Stimulated activated CD4-positive, alpha-beta T cell treated with anti-CD3 and anti-CD28 coated beads, Interleukin-12 subunit alpha, Interleukin-12 subunit beta, amount 100 ng/mL, for 48 hours (primary cell): Measurements from ENCODE around the gene FYN.

ENCODE experiments used
- DNase-seq, 3 donors: peaks; one replicate each; pipeline ENCODE4 v3.0.0-alpha.2; 2020; ENCODE audit warnings: low read depth in 2 of 3, low spot score in 1 of 3

FYN gene

DNA sequence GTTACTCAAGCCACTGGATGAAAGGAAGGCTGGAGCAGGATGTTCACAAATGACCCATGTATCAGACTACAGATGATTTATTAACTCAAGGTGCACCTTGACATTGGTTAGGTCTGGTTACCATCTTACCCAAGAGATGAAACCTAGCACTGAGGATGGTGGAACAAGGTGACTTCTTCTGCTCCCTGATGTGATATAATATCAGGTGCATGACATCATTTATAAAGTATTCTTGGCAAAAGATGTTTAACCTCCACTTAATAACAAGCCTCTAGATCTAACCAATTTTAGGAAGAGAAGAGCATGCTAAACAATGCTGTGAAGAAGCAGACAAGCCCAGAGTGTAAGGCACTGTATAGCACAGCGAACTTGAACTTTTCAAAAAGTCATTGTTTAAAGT is 100.9 kb downstream of the FYN start:
- no peak for DNase-seq

GRCh38 chr6:111771629-111772028 is 101.6 kb downstream of the FYN start:
- no peak for DNase-seq

DNA sequence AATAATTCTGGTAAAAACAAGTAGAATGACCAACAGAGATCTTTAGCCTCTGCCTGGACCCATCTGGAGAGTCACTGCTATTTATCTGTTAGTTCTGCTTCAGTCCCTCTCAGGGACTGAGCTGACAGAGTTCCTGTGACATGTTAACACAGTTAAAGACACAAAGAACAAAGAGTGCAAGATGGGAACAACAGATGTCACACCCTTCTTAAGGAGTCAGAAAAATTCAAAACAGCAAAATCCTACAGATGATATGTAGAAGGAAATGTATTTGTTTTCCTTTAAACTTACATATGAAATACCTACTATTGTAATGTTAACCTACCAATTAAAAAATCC is 102.2 kb downstream of the FYN start:
- no peak for DNase-seq

DNA sequence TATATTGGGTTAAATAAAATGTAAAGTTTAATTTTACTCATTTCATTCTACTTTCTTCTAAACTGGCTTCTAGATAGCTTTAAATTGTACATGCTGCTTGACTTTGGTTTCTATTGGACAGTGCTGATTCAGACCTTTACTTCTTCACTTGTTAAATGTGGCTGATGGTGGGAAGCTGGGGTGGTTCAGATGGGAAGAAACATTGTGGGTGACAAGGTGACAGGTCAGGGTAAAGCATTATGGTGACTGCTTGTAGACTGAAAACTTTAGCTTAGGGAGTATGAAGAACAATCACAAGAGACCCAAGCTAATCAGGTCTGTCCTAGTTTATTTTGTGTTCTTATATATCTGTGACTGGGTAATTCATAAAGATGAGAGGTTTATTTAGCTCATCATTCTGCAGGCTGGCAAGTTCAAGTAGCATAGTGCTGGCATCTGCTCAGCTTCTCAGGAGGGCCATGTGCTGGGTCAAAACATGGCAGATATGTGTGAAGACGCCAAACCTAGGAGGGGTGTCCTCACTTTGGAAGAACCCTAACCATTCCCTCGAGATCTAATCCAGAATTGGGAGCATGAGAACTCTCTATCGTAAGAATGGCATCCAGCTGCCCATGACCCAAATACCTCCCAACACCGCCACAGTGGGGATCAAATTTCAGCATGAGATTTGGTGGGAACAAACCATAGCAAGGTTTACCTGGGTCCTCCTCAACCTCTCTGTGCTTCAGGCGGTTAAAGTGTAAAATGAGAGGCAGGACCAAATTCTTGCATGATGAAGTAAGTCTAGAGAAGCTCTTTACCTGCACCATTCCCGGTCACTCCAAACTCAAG is 102.8 kb downstream of the FYN start:
- no peak for DNase-seq

DNA sequence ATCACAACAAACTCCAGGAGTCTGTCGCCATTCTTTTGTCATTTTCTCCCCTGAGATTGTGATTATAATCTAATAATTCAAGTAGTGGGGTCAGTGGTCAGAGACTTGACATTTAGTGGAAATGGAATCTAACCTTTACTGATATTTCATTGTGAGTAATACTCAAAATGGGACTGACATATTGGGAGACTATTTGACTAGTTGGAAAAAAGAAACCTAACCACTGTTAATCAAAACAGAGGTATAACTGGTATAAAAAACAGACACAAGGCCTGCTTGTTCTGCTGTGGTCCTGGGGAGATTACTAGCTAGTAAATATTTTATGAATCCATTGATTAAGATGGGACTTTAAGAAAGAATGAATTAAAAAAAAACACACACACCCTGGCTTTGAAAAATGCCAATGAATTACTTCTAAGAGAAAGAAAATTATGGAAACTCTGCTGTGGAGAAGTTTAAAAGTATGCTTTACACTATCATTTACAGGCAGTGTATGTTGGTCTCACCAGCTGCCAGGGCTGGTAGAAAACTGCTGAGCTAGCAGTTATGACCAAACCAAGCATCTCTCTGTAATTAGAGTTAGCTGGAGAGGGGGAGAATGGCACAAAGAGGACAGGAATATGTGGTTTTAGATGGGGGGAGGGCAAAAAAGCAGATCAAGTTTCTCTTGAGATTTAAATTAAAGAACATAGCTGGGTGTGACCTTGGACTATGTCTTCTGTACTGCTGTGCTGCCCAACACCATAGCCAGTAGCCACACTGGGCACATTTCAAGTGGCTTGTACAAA is 103.7 kb downstream of the FYN start:
- DNase-seq, result no peak

DNA sequence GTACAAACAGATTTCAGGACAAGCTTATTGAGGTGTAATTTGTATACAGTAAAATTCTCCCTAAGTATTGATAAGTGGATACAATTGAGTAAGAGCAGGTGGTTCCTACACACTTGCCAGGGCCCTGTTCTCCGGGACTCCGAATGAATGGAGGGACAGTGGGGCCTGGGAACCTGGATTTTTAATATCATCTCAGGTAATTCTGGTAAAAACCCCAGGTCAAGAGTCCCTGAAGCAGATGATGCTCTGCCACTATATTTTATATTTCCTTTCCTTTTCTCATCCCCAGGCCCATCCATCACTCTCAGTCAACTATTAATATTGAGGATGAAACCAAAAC is 104.9 kb downstream of the FYN start:
- no peak for DNase-seq

- no peak for DNase-seq
These were observed 105.4 kb downstream of the FYN start for GRCh38 chr6:111767752-111768430.

- no peak for DNase-seq
These were observed 106.9 kb downstream of the FYN start for GRCh38 chr6:111766201-111766857.

GRCh38 chr6:111765763-111766162 is 107.5 kb downstream of the FYN start:
- DNase-seq, result no peak

DNA sequence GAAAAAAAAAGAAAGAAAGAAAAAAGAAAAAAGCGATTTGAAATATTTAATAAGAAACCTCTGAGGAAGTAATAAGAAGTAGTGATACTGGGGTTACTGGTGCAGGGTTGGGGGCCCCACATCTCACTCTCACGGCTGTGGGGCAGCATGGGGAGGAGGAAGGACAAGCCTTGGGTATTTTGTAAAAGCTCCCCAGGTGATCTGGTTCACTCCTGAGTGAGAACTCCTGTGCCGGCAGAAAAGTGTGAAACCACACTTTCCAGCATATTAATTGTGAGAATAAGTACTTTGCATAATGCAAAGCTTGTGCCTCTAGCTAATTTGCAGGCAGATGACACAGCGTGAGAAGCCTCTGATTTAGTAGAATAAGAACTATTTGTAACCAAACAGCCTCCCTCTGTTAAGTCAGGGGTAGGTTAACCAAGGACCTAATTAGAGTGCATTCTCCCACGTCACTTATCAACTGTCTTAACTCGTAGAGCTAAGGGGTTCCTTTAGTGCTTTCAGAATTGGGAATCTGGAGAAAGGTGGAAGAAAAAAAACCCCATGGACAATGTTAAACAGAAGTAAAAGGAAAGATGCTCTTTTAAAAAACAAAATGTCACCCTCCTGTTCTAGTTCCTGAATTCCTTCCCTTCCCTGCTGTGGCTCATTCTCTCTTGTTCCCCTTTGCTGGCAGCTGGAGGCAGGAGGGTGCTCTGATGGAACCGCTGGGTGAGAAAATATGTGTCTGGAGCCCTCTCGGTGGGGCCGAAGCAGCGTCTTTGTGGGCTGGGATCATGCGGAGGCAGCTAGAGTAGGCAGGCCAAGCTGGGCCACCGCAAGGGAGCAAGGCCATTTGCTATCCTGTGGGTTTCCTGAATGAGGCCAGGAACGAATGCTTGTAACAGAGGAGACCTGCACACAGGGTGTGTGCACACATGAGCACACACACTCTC is 108.7 kb downstream of the FYN start:
- DNase-seq, result peak in 2 of 3 donors; percentile 51 to 63

DNA sequence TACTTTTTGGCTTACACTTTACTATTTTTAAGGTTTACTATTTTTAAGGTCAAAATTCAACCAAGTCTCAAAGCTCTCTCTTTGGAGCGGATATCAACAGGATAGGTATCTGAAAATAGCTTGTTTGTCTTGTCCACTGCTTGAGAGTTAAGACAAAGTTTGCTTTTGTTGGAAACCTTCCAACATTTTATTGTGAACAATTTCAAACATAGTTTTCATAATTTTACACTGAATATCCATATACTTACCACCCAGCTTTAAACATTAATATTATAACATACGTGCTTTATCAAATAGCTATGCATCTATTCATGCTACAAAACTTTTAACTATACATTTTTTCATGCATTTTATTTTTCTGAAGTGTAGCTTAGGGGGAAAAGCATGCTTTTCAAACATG is 109.9 kb downstream of the FYN start:
- no peak for DNase-seq

DNA sequence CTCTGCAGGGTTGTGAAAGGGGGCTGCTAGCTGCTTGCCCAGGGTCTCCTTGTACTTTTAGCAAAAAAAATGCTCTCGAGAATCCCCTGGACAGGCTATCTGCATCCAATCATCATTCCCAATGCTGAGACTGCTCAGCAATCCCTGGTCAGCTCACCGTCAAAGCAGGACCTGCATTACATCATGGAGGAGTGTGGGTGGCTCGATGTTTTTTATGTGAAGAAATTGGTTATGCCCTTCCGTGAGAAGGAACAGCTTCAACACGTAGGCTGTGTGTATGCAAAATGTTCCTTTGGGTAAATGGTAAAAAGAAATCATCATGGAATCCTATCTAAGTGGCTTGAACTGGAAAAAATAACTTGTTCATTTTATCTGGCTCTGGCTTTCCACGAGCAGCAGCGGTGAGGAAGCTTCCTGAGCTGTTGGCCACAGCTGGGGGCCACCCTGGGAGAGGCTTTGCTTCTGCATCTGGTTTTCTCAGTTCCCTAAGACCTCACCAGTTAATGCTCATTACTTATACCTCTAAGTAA is 111.4 kb downstream of the FYN start:
- no peak for DNase-seq

GRCh38 chr6:111761212-111761611 is 112.0 kb downstream of the FYN start:
- DNase-seq, result no peak

DNA sequence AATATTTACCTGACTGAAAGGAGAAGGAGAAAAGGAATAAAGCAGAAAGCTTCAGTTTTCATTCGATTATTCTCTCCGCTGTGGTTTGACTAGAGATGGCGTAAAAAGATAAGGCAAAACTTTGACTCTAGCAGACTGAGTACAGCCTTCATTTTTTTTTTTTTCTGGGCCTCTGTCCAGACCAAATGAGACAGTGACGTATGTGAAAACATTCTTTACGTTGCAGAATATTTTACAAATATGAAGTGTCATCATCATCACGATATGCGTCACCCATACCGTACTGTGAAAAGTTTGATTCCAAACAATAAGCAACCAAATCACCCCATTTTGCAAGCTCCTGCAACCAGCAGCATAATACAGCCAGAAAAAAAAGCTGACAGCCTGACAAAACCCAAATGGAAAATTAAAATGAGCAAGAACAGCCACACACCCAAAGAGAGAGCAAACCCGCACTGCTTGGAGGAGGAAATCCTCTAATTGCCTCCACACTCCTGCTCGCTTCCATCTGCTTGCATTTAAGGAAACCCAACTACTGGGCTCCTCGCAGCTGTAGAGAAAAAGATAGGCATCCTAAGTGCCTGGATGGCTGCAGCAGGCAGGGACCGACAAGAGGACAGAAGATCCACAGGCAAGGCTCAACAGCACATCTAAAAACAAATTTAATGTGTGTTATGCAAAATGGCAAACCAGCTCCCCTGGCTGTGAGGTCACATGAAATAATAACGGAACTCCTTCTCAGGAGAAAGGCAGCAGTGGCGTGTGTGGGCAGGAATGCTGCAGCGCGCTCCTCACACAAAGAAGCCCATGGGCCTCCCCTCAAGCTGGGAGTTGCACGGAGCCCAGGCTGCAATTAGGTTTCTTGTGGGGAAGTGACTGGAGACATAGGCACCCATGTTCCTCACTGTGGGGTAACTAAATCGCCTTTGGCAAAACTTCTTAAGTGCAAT is 113.1 kb downstream of the FYN start:
- DNase-seq, result no peak

DNA sequence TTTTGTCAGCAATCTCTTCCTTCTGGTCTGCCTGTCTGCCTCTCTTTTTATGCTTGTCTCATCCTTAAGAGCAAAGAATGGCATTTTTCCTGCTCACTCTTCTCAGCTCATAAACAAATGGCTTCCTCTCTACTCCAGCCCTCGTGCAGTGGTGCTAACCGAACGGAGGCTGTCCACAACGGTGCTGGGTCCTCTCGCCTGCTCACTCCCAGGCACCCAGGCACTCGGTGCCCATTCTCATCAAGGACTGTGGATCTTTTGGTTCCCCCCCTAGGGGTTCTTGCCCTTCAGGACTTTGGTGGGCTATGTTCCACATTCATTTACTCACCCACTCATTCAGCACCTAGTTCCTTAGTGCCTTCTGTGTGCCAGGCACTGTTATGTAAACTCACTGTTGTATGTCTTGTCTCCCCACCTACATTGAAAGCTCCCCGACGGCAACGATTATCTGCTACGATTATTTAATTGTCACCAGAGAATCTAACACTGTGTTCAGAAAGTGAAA is 113.9 kb downstream of the FYN start:
- no peak for DNase-seq

DNA sequence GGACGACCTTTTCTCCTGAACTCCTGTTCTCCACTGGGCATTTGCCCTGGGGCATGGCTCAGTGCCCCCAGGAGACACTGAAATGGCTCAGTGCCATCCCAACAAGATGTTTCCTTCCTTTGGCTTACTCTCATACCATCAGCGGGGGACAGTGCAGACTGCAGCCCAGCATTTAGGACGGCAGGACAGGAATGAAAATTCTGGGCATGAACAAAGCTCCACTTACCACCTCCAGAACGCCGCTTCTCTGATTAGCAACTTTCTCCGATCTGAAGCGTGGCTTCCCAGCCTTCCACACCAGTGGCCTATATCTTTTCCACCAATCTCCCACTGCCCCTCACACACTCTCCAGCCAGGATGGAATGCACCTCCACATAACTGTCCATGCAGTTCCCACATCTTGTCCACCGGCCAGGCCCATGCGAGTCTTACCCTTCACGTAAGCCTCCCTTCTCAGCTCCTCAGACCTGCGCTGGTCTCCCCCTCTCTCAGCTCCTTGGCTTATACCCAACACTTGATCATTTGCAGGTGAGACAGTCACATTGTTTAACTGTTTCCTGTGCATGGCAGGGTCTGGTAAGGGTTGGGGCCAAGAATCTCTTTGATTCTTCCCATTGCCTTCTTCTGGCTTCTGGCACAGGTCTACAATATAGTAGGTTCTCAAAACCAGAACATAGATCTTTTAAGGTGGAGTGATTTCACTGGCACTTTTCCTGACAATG is 114.5 kb downstream of the FYN start:
- DNase-seq, result no peak

GRCh38 chr6:111757342-111757741 is 115.9 kb downstream of the FYN start:
- no peak for DNase-seq

DNA sequence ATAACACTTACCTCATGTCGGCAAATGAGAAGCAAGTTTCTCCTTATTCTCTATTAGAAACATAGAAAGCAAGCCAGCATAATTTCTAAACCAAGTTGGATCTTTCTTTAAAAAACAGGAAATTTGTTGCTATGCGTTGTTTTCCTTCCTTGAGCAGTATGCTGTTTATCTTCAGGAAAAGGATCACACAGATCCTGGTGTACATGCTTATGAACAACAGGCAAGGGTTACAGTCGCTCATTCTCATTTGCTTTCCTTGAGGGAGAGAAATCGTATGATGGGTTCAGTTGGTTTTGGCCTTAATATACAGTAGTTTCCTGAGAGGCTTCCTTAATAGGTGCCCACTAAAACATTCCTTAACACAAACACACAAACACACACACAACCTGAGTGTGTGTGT is 118.8 kb downstream of the FYN start:
- DNase-seq, result no peak
